ENCODE results near the gene TRMT112.

DNA sequence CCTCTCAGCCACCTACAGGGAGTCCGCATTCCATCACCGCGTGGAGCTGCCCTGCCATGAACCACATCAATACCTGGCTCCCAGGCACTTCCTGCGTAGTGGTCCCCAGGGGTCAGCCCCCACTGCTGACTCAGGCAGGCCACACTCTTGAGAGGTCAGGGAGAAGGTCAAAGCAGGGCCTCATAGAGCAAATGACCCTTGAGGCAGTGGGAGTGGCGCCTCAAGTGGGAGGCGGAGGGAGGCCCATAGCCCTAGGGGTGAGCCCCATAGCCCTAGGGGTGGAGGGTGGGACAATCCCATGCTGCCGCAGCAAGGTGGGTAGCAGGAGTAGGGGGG is 5.5 kb upstream of the TRMT112 start:
- TF ChIP-seq, protein P1, sequence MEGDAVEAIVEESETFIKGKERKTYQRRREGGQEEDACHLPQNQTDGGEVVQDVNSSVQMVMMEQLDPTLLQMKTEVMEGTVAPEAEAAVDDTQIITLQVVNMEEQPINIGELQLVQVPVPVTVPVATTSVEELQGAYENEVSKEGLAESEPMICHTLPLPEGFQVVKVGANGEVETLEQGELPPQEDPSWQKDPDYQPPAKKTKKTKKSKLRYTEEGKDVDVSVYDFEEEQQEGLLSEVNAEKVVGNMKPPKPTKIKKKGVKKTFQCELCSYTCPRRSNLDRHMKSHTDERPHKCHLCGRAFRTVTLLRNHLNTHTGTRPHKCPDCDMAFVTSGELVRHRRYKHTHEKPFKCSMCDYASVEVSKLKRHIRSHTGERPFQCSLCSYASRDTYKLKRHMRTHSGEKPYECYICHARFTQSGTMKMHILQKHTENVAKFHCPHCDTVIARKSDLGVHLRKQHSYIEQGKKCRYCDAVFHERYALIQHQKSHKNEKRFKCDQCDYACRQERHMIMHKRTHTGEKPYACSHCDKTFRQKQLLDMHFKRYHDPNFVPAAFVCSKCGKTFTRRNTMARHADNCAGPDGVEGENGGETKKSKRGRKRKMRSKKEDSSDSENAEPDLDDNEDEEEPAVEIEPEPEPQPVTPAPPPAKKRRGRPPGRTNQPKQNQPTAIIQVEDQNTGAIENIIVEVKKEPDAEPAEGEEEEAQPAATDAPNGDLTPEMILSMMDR (IDR thresholded peaks at IDR 0.05): no peak
- TF ChIP-seq POLR2AphosphoS5 (IDR thresholded peaks at IDR 0.05) (no peak), EP300 (IDR thresholded peaks at IDR 0.05) (no peak), POLR2A (IDR thresholded peaks at IDR 0.05; ENCODE audit: low read depth) (no peak)

Data from esophagus muscularis mucosa (tissue), 4 donors.